Measurements from ENCODE around the gene THBD. TPM values are rescaled to one million over a fixed set of nuclear protein-coding genes. Genes with fewer than 3 reads are reported as not detected.

Gene THBD
- polyA plus RNA-seq, 3 donors: 7.4 to 194 (median 30.2) TPM

DNA sequence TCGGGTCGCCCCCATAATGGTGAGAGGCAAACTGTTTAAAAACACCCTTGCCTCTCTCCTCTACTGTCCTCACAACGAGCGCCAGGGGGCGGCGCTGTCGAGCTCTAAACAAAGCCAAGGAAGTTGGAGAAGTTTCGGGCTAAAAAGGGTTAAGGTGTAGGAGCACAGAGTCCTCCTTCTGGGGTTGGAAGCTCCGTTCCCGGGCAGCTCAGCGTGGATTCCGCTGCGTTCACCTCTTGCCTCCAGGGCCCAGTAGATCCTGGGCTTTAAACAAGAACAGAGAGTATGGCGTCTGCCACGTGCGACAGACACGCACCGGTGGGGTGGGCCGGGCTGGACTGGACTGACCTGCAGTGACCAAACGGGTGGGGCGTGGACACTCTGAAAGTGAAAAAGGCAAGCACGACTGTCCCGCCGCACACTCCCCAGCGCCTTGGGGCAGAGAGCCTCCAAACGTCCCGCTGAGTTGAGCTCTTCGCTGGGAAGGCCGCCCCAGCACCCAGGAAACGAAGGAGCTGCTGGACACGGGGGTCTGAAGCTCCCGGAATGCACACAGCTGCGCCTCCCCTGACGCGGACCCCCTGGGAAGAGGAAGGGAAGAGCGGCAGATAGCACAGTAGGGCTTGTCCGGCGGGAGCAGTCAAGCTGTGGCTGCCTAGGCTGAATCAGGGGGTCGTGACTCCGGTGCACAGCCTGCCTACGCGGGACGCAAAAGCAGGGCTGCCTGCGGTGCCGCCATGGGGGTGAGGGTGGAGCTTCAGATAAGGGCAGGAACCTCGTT is 1.6 kb upstream of the THBD start:
- Histone ChIP-seq H3K4me1 (ENCODE audit: control insufficient read depth in 1 of 2, insufficient read depth in 2 of 2, low read length in 2 of 2) (peaks cover 43 to 57% of the 10 kb centered on the region in 2 donors), H3K27me3 (ENCODE audit: control insufficient read depth in 2 of 2, insufficient read depth in 2 of 2, low read length in 2 of 2) (peaks cover 0 to 11% of the 10 kb centered on the region in 2 donors), H3K27ac (ENCODE audit: low read depth in 1 of 2, low read length in 2 of 2) (peak overlapping the region; percentile 45 to 91), H3K9me3 (replicated peaks in 1 of 2; ENCODE audit: control insufficient read depth in 1 of 2, insufficient read depth in 1 of 2, low read length in 2 of 2) (no peaks in the 10 kb centered on the region), H3K36me3 (replicated peaks in 1 of 2; ENCODE audit: control insufficient read depth in 1 of 2, insufficient read depth in 2 of 2, low read length in 2 of 2) (no peaks in the 10 kb centered on the region), H4K20me1 (ENCODE audit: insufficient read depth, low read length) (peaks cover 24% of the 10 kb centered on the region), H3K9ac (ENCODE audit: insufficient read depth, low read length, poor library complexity, severe bottlenecking) (peak overlapping the region; percentile 79), H3K79me2 (ENCODE audit: insufficient read depth, low read length) (peaks cover 10% of the 10 kb centered on the region), H2AFZ (ENCODE audit: insufficient read depth, low read depth, low read length, poor library complexity, severe bottlenecking) (peak overlapping the region; percentile 67), H3K4me3 (replicated peaks in 1 of 3; ENCODE audit: low read depth in 2 of 3, low read length in 3 of 3) (peak overlapping the region; percentile 43 to 79 (median 50)), H3K4me2 (replicated peaks; ENCODE audit: extremely low read depth, low read length, poor library complexity, severe bottlenecking) (peak overlapping the region; percentile 87)
- Mint-ChIP-seq H3K9me3 (peaks cover 0 to 9% (median 1%) of the 10 kb centered on the region in 7 donors), H3K27ac (peak overlapping the region; percentile 88 to 97 (median 92)), H3K27me3 (ENCODE audit: low read depth in 3 of 3) (peaks cover 9 to 22% (median 20%) of the 10 kb centered on the region in 3 donors), H3K36me3 (peaks cover 12 to 16% of the 10 kb centered on the region in 2 donors), H3K4me3 (peak overlapping the region; percentile 88 to 93), H3K4me1 (peaks cover 42% of the 10 kb centered on the region)
- DNase-seq: peak; percentile 72 to 86 (median 78)
- intact Hi-C loops (cut with micrococcal nuclease): loop anchor here (5.0 kb wide), 4 partner anchors 36 to 281 kb away; partner anchors contain the start of gene CD93 (in 1 of the 2)
- TF ChIP-seq, protein P1, sequence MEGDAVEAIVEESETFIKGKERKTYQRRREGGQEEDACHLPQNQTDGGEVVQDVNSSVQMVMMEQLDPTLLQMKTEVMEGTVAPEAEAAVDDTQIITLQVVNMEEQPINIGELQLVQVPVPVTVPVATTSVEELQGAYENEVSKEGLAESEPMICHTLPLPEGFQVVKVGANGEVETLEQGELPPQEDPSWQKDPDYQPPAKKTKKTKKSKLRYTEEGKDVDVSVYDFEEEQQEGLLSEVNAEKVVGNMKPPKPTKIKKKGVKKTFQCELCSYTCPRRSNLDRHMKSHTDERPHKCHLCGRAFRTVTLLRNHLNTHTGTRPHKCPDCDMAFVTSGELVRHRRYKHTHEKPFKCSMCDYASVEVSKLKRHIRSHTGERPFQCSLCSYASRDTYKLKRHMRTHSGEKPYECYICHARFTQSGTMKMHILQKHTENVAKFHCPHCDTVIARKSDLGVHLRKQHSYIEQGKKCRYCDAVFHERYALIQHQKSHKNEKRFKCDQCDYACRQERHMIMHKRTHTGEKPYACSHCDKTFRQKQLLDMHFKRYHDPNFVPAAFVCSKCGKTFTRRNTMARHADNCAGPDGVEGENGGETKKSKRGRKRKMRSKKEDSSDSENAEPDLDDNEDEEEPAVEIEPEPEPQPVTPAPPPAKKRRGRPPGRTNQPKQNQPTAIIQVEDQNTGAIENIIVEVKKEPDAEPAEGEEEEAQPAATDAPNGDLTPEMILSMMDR (IDR thresholded peaks at IDR 0.05): peak; percentile 97
- WGBS (ENCODE audit: insufficient coverage): 9% methylated on average over 39 of the region's 46 CpGs

DNA sequence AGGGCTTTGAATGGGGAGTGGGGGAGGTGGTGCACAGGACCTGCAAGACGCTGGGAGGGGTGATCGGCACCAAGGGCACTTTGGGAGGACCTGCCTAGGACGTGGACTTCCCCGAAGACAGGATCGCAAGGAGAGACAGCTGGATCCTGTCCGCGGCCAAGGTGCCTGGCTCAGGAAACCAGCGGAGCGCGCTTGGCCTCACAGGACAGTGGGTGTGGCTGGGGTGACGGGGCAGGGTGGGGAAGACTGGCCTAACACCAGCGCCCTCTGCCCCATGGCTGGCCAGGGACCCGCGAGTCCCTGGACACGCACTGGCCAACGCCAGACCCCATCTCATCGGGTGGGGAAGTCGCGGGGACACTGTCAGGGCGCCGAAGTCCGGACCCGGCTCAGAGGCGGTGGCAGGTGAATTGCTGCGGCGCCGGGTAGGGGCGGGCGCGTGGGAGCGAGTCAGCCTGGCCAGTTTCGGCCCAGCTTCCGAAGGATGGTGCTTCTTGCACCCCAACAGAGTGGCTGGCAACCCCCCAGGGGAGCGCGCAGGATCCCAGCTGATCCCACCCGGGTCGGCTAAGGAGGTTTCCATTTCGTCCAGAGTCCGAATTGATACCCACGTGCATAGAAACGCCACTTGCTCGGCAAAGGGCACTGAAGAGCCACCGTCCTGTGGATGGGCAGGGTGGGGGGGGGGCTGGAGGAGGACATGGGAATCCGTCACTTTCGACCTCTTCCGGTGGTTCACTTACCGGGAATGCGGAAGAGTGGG is 785 bp upstream of the THBD start:
- peaks cover 10% of the 10 kb centered on the region for H3K79me2 ChIP-seq (ENCODE audit: insufficient read depth, low read length)
- H3K27me3 Mint-ChIP-seq (ENCODE audit: low read depth in 3 of 3): peaks cover 9 to 22% (median 20%) of the 10 kb centered on the region in 3 donors
- intact Hi-C loops (cut with micrococcal nuclease): loop anchor here (5.0 kb wide), 4 partner anchors 37 to 282 kb away; partner anchors contain the start of gene CD93 (in 1 of the 2)
- WGBS (ENCODE audit: insufficient coverage): under 1% methylated on average over 37 of the region's 48 CpGs
- peaks cover 0 to 6% of the 10 kb centered on the region in 2 donors for H3K36me3 ChIP-seq (replicated peaks in 1 of 2; ENCODE audit: control insufficient read depth in 1 of 2, insufficient read depth in 2 of 2, low read length in 2 of 2)
- no peaks in the 10 kb centered on the region for H3K9me3 ChIP-seq (replicated peaks in 1 of 2; ENCODE audit: control insufficient read depth in 1 of 2, insufficient read depth in 1 of 2, low read length in 2 of 2)
- H3K9ac ChIP-seq (ENCODE audit: insufficient read depth, low read length, poor library complexity, severe bottlenecking): peak overlapping the region; percentile 79
- H4K20me1 ChIP-seq (ENCODE audit: insufficient read depth, low read length): peaks cover 30% of the 10 kb centered on the region
- peak overlapping the region; percentile 45 to 91 for H3K27ac ChIP-seq (ENCODE audit: low read depth in 1 of 2, low read length in 2 of 2)
- peaks cover 43 to 65% of the 10 kb centered on the region in 2 donors for H3K4me1 ChIP-seq (ENCODE audit: control insufficient read depth in 1 of 2, insufficient read depth in 2 of 2, low read length in 2 of 2)
- H2AFZ ChIP-seq (ENCODE audit: insufficient read depth, low read depth, low read length, poor library complexity, severe bottlenecking): peak overlapping the region; percentile 33
- peaks cover 46% of the 10 kb centered on the region for H3K4me1 Mint-ChIP-seq
- H3K4me3 Mint-ChIP-seq: peak overlapping the region; percentile 88 to 93
- H3K27ac Mint-ChIP-seq: peak overlapping the region; percentile 83 to 97 (median 92)
- H3K4me3 ChIP-seq (replicated peaks in 1 of 3; ENCODE audit: low read depth in 2 of 3, low read length in 3 of 3): peak overlapping the region; percentile 43 to 79 (median 50)
- peak; percentile 58 to 65 (median 61) for DNase-seq
- peaks cover 0 to 9% (median 1%) of the 10 kb centered on the region in 7 donors for H3K9me3 Mint-ChIP-seq
- peak overlapping the region; percentile 87 for H3K4me2 ChIP-seq (replicated peaks; ENCODE audit: extremely low read depth, low read length, poor library complexity, severe bottlenecking)
- H3K27me3 ChIP-seq (ENCODE audit: control insufficient read depth in 2 of 2, insufficient read depth in 2 of 2, low read length in 2 of 2): peaks cover 0 to 11% of the 10 kb centered on the region in 2 donors
- peaks cover 14 to 19% of the 10 kb centered on the region in 2 donors for H3K36me3 Mint-ChIP-seq
- TF ChIP-seq, protein P1 (IDR thresholded peaks at IDR 0.05): no peak

Data from CD14-positive monocyte (primary cell).